GM18520 (cell line): ENCODE measurements around the gene ANO2.

Experiments
- ATAC-seq: cut with Tn5 transposase; IDR thresholded peaks from one replicate; pipeline ENCODE4 v1.9.1; 2021; ENCODE audit not compliant: unreplicated experiment

The ANO2 gene

DNA sequence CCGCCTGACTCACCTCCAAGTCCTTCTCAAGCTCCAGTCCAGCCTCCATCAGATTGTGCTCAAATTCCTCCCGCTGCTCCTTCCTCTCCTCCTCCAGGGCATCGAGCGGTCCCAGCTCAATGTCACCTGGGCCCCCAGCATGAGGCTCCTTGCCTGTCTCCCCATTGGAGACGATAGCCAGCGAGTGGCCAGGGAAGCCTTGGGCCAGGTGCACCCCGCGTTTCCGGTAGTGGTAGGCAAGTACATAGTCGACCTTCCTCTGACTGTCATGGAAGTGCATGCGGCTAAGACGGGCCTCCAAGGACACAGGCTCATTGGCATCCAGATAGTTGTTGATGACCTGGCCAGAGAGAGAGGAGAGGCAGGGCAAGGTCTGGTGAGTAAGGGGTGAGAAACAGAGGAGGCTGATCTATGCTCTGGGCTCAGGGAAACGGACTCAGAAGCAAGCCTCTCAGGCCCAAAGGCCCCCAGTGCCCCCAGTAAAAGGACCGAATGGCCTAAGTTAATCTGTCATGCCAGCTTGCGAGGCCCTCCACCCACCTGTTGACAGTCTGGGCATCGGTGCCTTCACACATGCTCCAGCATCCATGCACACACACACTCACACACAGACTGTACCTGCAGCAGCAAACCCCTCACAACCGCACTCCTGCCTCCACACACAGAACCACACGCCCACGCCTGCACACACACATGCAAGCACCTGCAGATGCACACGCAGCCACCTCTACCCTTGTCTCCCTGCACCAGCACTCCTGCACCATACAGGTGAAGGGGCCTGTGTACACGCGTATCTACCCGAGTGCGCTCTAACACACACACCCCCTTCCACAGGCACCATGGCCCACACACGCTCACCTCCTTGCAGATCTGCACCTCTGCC is 23.8 kb downstream of the ANO2 start:
- no peak for ATAC-seq

DNA sequence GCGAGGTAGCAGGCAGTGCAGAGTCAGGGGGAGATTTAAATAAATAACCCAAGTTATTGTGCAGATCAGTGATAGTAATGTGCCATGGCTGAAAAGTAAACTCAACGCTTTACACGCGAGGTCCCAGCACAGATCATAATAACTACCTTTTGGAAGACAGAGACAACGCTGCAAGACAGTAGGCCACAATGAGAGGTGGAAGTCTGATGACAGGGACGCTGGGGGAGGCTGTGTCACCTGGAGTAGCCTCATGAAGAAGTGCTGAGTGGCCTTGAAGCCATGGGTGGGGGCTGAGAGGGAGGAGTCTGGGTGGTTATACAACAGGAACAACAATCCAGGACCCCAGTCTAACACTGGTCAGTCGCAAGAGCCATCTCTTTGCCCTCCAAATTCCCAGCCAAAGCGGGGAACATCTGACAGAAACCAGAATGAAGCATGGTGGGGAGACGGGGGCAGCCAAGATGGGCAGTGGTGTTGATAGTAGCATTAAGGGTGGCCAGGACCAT is 28.2 kb downstream of the ANO2 start:
- no peak for ATAC-seq

DNA sequence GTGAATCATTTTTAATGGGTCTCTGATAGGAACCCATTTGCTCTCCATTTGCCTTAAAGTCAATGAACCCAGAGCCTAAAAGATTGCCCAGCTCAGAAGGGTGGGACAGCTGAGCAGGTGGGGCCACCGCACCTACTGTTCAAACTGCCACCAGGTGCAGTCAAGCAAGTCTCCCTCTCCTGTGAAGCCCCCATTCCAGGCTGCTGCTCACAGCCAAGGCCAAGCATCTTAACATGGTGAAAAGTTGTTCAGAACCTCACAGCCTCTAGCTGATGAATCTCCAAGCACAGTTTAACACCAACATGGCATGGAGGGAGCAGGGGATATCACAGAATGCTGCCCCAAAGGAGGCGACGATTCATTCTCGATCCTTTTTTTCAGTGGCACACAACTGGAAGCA is 29.5 kb downstream of the ANO2 start:
- ATAC-seq = no peak

DNA sequence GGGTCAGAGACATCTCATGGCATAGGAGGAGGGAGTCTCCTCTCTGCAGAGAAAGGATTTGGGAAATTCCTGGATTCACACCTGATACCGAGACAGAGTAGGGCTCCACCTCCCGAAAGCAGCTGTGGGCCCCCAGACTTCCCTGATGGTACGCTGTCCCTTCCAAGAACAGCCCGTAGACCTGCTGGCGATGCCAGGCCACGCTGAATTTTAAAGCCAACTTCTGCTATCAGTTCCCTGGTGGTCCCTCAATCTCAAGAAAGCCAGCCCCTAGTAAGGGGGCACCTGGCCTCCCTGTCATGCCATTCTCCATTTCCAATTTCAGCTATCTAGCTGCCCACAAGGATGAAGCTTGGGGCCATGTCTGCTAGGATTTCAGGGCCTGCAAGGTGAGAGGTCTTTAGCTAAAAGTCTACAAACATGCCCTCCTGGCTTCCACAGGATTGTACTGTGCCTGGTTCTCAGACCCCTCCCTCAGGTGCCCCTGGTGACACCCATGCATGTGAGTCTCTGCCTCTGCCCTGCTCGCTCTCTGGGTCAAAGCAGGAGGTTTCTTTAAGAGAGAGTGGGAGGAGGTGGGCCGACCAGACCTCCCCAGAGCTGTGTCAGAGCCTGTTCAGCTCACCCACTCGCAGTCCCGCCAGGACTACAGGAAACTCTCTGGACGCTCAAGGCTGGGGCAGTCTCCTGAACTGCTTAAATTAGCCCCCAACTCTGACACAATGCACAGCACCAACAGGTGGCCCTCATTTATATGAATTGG is 30.5 kb downstream of the ANO2 start:
- no peak for ATAC-seq

DNA sequence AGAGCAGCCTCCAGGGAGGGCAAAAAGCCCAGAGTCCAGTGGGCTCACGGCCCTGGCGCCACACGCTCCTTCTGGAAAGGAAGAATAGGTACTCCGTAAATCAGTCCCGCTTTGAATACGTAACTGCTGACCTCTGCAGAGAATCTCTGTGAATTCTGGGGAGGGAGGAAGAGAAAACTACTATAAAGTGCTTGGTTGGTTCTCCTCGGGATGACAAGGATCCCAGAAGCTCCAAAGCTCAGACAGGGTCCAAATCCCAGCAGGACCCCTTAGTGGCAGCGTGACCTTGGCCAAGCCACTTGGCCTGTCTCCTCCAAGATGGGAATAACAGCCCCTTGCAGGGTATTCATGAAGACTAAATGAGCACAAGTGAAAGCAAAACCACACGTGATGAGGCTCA is 31.7 kb downstream of the ANO2 start:
- ATAC-seq = no peak

DNA sequence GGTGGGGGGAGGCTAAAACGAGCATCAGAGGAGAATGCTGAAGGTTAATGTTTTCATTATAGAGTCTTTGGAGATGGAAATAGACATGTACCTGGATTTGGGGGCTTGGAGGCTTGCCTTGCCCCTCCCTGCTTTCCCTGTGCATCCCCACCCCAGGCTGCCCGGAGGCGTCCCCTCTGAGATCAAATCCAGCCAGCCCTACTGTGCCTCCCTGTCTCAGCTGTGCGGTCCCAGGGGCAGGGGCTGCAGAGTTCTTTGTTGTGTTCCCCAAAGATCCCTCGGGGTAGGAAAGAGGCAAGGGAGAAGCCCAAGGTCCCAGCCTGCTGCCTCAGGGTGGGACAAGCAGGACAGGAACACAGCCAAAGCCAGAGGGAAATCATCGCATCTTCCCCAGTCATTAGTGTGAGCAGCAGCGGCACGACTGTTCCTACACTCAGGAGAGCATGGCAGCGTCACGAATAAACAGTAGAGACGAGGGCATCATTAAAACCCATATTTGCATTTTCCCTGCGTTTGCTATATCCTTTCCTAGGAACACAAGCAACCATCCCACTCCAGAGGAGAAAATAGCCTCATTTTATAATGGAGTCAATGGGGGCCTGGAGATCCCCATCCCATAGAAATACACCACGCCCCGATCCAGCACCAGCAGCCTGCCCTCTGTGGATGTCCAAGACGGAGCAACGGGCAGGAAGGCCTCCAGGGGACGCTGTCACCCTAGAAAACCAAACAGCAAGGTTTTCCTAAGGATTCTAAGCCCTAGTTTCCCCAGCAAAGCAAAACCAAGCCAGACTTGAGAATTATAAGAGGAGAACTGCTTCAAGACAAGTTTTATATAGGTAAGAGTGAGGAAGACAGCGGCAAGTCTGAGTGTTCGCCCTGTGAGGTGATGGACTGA is 32.4 kb downstream of the ANO2 start:
- ATAC-seq = no peak

DNA sequence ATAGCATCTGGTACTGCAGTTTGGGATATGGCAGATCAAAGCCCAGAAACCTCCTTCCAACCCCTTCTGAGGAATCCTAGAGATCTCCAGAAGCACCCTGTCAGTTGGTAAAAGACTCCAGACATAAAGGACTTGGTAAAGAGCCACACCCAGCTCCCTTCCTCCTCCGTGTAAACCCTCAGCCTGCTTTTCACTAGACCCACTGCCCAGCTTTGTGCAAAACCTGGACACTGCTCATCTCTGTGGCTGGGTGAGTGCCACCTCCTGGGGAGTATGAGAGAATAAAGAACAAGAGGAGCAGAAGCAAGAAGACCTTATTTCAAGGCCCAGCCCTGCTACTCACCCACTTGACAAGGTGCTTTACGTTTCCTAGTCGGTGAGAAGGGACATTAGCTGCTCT is 33.0 kb downstream of the ANO2 start:
- ATAC-seq = no peak

DNA sequence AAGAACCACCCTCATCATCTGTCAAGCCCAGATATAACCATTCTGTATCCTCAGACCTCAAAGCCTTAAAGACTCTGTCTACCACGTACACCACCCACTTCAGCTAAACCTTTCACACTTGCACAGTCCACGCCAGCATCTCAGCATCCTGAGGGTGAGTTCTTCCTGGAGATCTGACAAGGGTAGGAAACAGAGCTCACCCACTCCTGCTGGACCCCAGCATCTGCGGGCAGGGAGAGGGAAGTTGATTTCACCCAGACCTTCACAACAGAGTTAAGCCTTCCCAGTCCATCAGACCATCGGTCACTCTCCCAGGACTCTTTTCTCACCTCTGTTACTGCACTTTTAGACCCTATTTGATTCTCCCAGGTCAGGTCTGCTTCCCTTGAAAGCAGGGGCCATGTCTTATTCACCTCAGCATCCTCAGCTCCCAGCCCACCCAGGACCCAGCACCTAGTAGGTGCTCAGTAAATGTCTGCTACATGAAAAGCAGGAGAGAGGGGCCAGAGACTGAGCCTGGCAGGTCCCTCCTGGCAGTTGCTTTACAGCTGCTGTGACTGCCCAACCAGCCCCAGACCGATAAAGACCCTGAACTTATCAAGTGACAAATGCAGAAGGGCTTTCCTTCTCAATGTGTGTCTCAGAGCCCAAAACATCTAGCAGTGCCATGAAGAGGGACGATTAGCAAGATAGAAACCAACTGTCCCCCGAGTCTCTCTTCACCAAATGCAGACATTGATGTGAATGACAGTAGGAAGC is 34.1 kb downstream of the ANO2 start:
- no peak for ATAC-seq

DNA sequence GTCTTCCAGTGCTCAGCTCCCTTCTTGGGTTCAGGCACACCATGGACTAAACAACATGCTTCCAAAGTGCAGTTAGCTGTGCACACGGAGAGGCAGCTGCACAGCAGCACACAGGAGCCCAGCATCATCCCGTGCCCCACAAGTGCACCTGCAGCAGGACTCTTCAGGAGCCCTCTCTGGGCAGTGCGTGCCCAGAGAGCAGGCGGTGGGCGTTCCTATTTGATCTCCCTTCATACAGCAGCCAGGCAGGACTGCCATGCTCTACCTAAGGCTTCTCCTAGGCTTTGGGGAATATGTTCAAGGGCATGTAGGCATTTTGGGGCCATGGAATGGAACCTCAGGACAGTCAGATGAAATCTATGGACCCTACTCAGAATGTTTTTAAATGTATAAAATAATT is 35.5 kb downstream of the ANO2 start:
- ATAC-seq = no peak

DNA sequence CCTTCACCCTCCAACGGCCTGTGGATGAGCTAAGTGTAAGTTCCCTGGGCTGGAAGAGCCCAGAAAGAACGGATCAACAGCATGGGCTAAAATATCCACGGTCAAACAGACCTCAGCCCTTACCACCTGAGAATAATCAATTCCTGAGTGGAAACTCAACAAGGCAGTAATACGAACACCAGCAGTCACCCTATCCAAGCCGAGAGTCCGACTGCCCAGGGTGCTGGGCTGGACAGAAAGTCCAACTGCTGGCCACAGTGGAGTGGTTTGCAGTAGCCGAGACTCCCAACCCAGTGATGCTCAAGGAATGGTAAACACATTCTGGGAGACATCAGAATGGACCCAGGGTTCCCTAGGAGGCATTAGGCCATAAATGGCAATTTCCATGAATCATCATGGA is 36.8 kb downstream of the ANO2 start:
- no peak for ATAC-seq

DNA sequence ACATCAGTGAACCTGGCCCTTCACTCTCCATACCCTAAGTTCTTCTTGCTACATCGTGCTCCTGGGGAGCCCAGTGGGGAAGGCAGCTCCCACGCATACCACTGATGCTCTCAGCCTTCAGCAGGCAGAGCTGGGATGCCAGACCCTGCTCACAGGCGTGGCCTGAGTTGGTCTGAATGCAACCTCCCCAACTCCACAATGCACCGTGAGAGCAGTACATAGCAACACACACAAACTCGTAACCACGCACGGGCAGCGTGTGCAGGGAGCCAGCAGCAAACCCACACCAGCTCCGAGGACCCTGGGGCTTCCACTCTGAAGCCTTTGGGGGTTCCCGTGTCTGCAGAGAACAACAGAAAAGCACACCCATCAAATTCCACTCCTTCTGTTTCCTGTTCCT is 37.3 kb downstream of the ANO2 start:
- no peak for ATAC-seq

DNA sequence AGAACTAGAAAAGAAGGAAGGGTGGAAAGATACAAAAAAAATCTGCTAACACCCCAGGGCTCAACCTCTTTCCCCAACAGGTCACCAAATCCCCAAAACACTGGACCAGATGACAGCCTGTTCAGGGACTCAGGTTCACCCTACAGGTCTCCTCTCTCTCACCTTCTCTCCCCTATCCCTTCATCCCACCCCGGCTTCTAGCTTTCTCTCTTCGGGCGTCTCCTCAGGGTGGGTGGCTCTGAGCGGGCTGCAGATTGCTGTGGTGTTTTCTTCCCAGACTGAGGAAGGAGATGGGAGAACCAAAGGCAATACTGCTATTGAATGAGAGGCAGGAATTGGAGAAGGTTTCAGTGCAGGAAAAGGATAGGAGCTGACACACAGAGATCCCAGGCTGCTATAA is 39.3 kb downstream of the ANO2 start:
- no peak for ATAC-seq

DNA sequence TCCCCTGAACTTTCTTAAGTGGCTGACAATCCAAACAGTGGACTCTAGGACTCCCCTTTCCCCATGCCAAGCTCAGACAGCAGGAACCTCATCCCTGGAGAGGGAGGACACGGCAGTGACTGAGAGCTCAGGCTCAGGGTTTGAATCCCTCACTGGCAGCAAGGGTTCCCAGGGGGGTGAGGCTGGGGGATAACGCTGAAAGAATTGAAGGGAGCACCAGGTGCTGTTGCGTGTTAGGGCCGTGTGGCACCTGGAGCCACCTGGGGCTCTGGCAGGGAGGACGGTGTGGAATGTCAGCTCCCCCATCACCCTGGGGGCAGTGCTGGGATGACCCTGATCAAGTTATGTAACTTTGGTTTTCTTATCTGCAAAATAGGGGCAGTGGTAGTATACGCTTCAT is 40.1 kb downstream of the ANO2 start:
- no peak for ATAC-seq

DNA sequence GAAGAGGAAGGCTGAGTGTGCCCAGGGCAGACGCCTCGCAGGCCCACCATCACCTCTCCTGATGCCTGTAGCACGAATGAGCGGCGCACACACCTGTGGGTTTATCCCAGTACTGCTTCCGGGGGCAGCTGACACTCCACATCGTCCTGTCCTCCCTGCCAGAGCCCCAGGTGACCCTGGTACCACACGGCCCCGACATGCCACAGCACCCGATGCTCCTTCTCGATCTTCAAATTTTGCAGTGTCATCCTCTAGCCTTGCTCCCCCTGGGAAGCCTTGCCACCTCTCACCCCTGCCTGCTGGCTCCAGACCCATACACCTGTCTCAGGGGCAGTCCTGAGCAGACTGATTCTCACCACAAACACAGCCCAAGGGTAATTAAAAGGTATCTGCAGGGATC is 40.6 kb downstream of the ANO2 start:
- ATAC-seq = no peak

DNA sequence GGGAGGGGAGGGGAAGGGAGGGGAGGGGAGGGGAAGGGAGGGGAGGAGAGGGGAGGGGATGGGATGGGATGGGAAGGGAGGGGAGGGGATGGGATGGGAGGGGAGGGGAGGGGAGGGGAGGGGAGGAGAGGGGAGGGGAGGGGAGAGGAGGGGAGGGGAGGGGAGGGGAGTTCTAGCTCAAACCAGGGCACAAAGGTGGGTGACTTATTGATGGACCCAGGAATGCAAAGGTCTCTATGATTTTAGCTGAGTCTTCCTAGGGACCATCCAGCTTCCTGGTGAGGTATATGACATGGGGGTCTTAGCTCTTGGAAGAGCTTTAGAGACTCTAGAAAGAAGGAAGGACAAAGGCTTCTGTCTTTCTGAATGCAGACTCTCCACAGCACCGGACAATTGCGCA is 42.3 kb downstream of the ANO2 start:
- no peak for ATAC-seq

DNA sequence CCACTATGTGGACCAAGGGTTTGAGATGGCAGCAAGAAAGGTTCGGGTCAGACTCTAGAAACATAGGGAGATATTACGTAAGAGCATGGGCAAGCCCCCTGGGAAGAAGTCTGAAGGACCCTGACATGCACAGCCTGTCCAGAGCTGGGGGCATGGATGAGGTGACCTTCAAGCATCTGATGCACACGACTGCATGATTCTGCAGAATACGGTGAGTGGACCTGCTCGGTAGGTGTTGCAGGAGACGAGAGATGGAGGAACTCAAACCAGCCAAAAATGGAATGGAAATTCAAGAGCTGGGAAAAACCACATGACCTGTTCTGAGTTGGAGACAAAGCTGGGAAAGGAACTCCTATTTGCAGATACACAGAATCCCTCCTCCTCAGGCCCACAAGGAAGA is 43.6 kb downstream of the ANO2 start:
- no peak for ATAC-seq

DNA sequence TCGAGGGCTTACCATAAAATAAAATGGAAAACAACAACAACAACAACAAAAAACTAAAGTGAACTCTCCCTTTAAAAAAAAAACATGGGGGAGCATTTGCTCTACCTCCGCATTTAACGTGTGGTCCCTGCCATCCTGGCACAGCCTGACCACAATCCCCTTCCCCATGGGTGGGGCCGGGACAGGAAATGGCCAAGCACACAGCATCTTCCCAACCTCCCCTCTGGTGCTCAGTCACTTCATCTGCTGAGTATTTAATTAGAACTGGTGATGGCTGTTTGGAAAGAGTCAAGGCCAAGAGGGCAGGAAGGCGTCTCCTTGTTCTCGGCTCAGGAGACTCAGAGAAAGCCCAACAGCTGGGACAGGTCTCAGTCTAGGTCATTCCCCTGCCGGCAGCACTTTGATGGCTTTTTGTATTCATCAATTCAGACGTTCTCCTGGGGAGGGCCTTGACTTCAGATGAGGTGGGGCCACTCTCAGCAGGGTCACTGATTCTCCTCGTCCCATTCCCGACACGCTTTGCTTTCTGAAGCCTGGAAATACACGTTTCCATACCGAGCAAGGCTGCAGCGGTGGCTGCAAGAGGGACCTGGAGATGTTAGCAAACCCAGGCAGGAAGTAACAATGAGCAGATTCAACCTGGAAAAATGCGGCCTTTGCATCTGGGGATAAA is 44.4 kb downstream of the ANO2 start:
- no peak for ATAC-seq

DNA sequence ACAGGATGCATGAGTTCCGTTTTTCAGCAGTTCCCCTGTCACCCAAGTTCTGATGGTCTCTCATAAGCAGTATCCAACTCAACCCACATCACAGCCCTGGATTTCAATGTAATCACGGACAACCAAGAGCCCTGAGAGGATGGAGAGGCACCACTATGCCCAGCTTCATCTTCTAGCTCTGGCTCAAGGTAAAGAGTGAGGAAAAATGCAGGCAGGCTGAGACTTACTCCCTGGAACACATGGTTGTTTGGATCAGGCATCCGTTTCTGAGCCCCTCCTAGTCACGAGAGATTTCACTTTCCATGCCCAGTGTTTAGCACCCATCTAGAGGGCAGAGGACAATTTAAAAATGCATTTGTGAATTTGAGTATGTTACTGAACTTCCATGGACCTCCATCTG is 45.0 kb downstream of the ANO2 start:
- ATAC-seq = no peak

DNA sequence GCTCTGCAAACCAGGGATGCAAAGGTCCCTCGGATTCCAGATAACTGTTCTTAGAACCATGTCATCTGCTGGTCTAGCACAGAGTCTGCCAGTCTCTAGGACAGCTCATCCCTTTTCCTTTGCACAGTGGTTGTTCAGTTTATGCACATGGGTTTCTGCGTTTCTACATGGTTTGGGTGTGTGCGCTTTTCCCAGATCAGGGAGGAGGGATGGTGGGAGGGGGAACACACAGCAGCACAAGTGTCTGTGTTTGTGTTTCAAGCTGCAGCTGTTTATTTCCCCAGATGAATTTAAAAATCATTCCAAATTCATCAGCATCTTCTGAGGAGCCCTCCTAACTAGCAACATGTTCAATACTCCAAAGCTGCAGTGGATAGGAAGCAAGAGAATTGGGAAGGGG is 45.4 kb downstream of the ANO2 start:
- no peak for ATAC-seq

DNA sequence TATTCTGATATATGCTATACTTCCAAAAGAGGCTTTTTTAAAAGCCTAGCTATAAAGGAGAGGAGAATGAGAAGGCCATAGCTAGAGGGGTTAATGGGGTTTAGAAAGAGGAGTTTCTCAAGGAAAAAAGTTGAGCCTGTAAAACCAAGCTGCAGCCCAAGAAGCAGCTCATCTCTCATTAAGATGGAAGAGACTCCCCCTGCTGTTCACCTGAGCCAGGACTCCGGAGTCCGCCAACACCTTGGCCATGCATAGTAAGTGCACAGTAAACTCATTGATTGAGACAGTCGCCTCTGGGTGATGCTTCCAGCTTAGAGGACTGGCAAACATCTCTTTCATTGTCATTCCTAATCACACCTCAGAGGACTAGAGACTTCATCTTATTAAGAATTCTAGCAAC is 46.2 kb downstream of the ANO2 start:
- ATAC-seq = no peak
